Neural cell (in vitro differentiated cells): ENCODE data around the gene NES.

Source experiments
- EZH2 ChIP-seq: fragments of 200-600, 300-800 bp; shearing (Covaris generic), sonication (generic); IDR thresholded peaks from 2 replicates; pipeline ENCODE4 v1.6.1; 2014; ENCODE audit warnings: antibody characterized with exemption, low read length, borderline replicate concordance, mild to moderate bottlenecking; ENCODE audit not compliant: insufficient read depth, poor library complexity, severe bottlenecking
- POLR2AphosphoS5 ChIP-seq: IDR thresholded peaks from 2 replicates; pipeline ENCODE4 v1.6.1; 2012
- TF ChIP-seq, protein P1 (sequence below): IDR thresholded peaks from 2 replicates; pipeline ENCODE4 v1.6.1; 2012; ENCODE audit warnings: borderline replicate concordance

DNA sequence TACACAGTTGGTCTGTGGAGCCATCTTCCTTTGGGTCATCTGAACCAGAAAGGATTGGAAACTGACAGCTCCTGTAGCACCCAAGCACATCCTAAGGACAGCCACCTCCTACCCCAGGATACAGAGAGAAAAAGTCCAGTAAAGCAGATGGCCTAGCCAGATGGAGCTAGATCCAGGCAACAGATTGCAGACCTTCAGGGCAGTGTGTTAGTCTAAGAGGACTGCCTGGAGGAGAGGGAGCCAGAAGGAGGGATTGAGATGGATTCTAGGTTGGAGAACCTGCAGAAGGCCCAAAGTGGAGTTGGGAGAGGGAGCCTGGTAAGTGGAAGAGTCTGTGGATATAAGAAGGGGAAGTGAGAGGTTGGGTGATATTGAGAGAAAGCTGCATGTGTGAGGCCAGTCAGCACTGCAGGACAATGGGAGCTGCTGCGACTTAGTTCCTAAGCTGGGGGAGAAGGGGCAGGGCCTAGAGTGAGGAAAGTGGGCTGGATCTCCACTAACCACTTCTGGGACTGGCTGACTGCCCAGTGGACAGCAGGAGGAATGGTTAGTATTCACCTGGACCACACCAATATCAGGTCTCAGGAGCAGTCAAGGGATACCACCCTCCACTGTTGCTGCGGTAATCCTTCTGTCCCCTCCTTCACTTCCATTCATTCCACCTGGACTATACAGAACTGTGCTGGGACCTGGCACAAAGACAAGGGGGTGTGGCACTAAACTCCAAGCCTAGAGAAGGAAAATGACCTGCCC lies 21.9 kb downstream of the NES start:
- no peak for TF ChIP-seq EZH2
- TF ChIP-seq, protein P1, sequence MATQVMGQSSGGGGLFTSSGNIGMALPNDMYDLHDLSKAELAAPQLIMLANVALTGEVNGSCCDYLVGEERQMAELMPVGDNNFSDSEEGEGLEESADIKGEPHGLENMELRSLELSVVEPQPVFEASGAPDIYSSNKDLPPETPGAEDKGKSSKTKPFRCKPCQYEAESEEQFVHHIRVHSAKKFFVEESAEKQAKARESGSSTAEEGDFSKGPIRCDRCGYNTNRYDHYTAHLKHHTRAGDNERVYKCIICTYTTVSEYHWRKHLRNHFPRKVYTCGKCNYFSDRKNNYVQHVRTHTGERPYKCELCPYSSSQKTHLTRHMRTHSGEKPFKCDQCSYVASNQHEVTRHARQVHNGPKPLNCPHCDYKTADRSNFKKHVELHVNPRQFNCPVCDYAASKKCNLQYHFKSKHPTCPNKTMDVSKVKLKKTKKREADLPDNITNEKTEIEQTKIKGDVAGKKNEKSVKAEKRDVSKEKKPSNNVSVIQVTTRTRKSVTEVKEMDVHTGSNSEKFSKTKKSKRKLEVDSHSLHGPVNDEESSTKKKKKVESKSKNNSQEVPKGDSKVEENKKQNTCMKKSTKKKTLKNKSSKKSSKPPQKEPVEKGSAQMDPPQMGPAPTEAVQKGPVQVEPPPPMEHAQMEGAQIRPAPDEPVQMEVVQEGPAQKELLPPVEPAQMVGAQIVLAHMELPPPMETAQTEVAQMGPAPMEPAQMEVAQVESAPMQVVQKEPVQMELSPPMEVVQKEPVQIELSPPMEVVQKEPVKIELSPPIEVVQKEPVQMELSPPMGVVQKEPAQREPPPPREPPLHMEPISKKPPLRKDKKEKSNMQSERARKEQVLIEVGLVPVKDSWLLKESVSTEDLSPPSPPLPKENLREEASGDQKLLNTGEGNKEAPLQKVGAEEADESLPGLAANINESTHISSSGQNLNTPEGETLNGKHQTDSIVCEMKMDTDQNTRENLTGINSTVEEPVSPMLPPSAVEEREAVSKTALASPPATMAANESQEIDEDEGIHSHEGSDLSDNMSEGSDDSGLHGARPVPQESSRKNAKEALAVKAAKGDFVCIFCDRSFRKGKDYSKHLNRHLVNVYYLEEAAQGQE, result no peak
- no peak for TF ChIP-seq POLR2AphosphoS5
